ENCODE measurements around the gene NBEA. TPM values are rescaled to one million over a fixed set of nuclear protein-coding genes. Genes with fewer than 3 reads are reported as not detected.

NBEA gene
- polyA plus RNA-seq, 3 donors, result 17.7 to 21.6 (median 18.3) TPM

DNA sequence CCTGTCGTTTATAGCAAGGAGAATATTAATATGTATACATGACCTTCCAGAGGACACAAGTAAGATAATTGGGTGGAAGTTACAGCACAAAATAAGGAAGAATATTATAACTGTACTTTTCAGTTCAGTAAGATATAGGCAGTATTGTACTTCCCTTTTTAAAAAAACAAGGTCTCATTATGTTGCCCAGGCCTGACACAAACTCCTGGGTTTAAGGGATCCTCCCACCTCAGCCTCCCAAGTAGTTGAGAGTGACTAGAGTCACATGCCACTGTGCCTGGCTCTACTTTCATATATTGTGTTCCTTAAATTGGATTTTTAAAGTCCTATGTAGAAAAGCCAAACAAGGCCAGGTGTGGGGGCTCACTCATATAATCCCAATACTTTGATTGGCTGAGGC lies 553.9 kb downstream of the NBEA start:
- no peak for DNase-seq (ENCODE audit: low read depth in 3 of 3, low spot score in 2 of 3)

DNA sequence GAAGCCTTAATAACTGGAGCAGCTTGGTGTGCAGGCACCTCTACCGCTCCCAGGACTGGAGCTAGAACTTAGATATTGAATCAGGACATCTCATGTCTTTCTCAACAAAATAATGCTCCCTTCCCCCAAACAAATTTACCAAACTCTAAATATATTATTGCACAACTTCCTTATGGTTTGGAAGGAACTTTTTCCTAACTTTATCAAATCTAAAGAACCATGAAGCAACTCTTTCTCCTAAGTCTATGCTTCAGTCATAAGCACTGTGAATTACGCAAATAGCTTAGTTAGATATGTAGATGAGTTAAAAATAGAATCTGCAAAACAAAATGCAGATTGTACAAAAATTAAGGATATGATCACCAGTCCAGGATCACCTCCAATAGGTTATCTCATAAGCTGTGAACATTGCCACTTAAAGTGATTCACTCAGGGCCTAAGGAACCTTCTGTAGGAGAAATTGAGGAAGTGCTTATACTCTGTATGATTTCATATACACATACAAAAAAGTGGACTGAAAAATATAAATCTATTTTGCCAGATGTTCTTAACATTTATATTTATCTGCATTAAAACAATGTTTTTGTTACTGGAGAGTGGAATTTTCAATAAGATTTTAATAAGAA lies 554.8 kb downstream of the NBEA start:
- DNase-seq (ENCODE audit: low read depth in 3 of 3, low spot score in 2 of 3), result no peak

DNA sequence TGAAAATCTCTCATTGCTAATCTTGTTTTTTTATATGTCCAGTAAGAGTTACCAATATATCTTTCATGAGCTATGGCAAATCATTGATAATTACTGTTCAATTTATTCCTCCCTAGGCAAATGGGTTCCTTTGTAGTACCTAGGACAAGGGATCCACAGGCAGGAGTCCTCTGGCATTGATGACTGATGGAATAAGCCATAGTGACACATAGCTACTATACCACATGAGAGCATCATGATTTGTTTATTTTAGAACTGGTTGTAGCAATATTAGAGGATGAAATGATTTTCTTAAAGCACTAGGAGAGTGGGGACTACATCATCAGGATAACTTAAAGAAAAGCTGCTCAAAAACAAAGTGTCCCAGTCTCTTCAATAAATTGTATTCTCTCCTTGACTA lies 556.2 kb downstream of the NBEA start:
- DNase-seq (ENCODE audit: low read depth in 3 of 3, low spot score in 2 of 3), result no peak

DNA sequence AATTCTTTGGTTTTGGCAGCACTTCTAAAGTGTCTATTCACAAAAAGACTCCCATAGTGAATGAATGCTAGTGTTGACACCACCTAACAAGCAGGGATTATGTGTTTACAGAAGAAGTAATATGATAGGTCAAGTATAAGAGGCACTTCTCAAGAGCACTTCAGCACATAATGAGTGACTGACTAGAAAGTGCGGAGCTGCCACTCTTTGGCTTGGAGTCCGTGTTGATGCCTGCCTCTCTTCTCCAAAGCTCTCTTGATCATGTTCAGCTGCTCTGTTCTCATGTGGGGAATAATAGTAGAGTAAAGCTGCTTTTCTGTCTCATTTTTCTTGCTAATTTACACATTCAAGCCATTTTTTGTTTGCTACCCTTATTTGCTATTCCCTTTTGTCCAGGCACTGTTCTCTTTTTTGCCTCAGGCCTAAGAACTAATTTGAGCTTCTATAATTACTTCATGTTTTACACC lies 557.2 kb downstream of the NBEA start:
- DNase-seq (ENCODE audit: low read depth in 3 of 3, low spot score in 2 of 3), result no peak

DNA sequence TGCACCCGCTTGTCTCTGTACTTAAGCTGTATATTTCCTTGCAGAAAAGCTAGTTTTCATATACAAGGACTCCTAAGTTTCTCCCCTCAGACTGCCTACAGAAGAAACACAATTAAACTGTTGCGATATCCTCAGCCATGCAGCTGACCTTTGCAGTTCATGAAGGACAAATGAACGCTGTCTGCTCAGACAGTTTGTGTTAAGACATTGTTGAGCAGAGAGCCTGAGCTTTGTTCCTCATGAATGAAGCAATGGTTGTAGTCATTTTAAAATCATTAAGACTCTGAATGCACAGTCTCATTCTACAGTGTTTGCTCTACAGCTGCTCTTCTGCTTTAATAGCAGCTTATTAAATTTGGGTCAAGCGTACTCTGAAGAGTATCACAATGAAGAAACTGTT lies 557.6 kb downstream of the NBEA start:
- DNase-seq (ENCODE audit: low read depth in 3 of 3, low spot score in 2 of 3), result no peak

DNA sequence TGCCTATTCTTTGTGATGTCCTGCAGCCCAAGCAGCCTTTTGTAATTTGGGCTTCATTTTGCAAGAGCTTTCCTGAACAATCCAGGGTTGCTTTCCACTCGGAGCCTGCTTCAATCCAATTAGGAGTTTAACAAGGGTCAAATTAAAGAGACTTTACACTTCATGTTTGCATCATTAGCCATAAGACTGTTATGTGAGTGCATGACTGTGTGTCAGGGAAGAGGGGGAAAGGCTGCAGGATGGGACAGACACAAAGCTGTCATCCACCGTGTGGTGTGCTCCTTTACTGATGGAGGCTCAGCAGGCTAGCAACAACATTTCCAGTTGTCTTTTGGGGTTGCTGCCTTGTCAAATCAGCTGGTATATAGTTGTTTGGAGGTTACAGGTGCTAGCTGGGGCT lies 558.1 kb downstream of the NBEA start:
- no peak for DNase-seq (ENCODE audit: low read depth in 3 of 3, low spot score in 2 of 3)

DNA sequence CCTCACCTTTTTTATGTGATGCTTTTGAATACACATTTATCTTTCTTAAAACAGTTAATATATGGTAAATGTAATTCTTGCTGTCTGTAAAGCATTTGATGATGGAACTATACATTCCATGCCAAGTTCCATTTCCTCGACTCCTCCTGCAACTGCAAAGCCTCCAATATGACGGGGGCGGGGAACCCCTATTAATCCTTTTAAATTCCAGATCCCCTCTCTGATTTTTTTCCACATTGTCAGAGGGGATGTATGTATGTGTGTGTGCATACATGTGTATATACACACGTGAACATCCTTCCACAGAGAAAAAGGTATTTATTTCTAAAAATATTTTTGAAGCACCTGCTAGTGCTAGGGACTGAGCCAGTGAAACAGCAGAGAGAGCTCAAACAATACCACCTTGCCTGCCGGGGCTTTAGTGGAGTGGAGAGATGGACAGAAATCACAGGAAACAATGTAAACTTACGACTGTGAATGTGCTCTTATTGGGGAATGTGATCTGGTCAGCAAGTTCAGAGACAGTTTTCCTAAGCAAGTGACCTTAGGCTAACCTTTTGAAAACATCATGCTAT lies 559.7 kb downstream of the NBEA start:
- DNase-seq (ENCODE audit: low read depth in 3 of 3, low spot score in 2 of 3), result no peak

DNA sequence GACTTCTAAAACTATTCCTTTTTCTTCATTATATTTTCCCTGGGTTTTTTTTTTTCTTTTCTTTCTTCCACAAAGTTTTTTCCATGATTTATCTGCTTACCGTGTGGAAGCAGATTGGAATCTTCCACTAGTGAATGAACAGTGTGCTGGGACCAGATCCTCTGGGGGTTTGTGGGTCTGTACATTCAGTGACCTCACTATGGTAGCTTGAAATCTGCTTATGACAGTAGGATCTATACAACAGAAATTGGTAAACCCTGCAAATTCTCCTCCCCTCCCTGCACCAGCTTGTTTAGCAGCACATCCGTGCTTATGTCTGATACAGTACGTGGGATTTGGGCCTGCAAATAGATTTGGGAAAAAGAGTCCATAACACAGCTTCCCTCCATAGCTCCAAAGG lies 560.4 kb downstream of the NBEA start:
- no peak for DNase-seq (ENCODE audit: low read depth in 3 of 3, low spot score in 2 of 3)

DNA sequence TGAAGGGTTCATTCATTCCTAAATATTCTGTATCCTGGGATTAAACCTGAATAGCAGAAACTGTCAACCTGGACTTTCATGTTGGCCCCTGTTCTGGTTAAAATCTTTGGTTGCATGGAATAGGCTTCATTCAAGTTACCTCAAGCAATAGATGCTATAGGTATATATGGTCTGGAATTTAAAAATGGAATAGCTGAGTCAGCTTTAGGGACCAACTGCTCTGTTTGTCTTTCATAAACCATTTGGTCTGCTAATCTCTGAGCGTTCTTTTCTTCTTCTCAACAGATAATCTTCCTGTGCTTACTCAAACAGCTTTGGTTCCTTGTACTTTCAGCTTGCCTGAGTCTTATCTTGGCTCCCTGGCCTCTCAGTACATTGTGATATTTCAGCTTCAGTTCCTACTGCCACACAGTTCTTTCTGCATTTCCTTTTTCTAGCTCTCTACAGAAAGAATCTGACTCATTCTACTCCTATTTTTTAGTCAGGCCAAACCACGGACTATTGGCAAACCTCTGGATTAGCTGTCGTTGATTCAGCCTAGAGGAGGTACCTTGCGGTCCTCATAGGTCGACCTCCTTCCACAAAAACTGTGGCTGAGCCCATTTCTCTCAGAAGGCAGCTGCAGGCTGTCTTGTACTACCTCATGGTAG lies 570.3 kb downstream of the NBEA start:
- no peak for DNase-seq (ENCODE audit: low read depth in 3 of 3, low spot score in 2 of 3)

DNA sequence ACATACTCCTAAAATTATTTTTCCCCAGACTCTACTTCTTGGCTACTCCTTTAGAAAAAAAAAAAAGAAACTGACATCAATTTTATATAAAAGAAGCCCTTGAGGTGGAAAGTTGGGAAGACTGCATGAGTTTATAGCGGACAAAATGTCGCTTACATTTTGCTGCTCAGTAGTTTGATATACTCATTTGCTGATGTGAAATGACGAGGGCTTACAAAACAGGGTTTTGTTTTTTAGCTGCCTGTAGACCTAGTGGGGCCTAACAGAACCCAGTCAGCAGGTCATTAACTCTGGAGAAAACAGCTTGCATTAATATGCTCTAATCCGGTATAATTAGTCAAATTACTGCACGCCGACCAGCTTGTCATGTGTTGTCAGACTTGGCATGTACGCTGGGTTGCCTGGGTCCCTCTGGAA lies 572.0 kb downstream of the NBEA start:
- DNase-seq (ENCODE audit: low read depth in 3 of 3, low spot score in 2 of 3), result no peak

DNA sequence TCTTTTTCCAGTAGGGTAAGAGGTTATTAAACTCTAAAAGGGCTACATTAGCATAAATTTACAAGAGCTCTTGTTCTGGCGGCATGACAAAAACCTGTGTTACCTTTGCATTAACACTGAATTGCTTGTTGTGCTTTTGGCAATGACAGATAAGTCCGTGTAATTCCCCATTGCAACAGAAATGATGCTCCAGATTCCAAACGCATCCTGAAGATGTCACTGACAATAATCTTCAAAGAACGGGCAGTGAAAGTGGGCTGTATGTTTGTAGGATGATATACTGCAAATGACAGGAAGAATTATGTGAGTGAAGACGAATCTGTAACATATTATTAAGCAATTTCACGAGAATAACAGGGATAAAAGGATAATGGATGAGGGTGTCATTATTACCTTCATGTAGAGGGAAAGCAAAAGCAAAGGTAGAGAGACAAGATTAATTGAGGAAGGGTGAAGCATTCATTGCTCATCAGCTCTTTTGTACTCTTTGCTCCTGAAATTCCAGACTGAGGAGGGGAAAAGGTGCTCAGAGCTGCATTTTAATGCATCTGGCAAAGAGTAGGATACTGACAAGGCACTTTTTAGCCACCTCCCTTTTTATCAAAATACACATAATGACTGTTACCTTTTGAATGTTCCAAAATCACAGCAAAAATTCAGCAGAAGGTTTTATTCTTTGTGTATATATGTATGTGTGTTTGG lies 572.9 kb downstream of the NBEA start:
- no peak for DNase-seq (ENCODE audit: low read depth in 3 of 3, low spot score in 2 of 3)

DNA sequence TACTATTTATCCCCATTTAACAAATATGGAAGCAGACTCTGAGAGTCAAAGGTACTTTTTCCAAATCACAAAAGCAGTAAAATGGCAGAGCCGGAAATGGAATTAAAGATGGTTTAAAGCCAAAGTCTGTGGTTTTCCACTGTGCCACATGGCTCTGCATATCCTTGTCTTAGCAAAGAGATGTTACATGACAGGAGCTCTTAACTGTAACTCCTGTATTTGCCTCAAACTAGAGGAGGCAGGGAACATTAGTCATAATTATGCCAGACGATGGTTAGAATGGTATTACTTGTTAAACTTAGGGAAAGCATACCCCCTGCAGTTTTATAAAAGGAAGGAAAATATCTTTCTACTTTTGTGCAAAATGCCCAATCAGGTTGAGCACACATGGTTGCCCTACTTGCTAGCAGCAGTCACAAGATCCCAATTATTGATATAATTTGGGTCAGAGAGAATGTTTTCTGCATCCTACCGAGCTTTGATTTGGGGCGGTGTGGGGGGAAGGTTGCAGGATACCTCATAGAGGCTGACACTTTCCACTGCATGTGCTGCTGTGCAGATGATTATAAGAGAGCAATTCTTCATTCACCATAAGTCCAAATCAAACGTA lies 576.4 kb downstream of the NBEA start:
- no peak for DNase-seq (ENCODE audit: low read depth in 3 of 3, low spot score in 2 of 3)

DNA sequence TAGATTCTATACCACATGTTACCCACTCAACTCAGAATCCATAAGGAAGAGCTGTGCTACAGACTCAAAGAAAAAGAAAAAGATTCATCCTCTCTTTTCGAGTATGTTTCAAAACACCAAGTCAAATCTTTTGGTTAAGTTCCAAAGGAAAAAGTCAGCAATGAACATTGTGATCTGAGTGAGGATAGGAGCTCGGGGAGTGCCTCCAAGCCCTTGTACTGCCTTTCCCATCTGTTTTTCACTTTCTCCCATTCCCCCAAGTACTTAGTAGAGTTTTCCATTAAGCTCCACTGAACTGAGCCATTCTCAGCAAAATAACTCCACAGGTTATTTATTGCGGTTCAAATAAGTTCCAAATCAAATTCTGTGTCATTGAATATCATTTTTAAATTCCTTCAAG lies 582.1 kb downstream of the NBEA start:
- DNase-seq (ENCODE audit: low read depth in 3 of 3, low spot score in 2 of 3), result no peak

DNA sequence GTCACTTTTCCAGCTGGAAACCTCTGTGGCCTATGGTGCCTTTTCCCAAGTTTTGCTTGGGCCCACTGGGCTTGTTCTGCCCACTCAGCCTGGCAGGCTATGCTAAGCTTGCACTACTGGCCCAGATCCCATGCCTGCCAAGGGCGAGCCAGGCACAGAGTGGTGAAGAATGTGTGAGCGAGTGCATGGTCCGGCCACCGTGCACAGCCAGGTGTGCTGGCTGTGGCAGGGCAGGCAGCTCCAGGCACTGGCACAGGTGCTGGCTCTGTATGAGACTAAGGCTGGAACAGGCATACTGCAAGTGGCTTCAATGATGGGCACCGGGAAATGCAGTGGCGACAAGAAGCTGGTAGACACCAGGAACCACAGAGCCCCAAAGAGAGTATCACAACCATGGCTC lies 584.5 kb downstream of the NBEA start:
- DNase-seq (ENCODE audit: low read depth in 3 of 3, low spot score in 2 of 3), result no peak

DNA sequence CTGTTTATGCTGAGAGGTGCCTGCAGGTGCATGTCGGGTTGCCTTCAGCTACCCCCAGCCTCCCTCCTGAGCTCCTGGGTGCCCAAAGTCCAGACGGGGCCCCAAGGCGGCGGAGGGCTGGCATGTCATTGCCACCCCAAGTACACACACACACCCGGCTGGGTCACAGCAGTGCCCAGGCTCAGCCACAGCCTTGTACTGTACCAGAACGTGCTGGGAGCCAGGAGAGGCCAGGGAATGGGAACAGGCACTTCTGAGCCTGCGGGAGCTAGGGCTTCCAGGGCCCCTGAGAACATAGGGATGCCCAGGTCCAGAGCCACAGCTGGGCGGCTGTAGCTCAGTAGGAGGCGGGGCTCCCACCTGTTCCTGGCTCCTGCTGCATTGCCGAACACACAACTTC lies 585.4 kb downstream of the NBEA start:
- no peak for DNase-seq (ENCODE audit: low read depth in 3 of 3, low spot score in 2 of 3)

DNA sequence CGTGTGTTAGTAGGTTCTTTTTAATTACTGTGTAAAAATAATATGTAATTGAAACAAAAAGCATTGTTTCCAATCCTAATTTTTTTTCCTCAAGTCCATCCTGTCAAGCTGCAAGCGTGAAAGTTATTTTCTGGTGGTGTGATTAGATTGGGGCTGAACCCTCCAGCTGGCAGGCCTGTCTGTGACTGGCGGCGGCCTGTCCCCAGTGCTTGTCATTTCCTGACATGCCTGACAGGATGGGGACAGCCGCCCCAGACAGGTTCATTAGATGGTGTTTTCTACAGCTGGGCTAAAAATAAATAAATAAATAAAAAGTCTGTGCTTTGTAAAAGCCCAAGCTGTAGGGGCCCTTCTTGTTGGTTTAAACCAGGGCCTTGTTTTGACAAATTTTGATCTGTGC lies 588.1 kb downstream of the NBEA start:
- DNase-seq (ENCODE audit: low read depth in 3 of 3, low spot score in 2 of 3), result no peak

DNA sequence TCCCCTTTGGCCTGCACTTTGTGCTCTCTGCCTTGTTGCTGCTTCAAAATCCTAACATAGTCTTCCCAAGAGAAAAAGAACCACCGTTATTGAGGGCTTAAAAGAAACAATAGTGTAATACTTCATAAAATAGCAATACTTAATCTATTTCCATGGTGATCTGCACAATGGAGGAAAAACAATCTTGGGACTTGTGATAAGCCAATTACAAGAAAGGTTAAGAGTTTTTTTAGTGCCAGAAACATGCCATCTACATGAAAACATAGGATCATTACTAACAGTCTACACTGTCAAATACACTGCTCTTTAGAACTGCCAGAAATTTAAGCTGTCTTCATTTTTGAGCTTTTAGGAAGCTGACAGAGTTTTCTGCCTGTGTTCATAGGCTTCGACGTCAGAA lies 588.5 kb downstream of the NBEA start:
- DNase-seq (ENCODE audit: low read depth in 3 of 3, low spot score in 2 of 3), result no peak

DNA sequence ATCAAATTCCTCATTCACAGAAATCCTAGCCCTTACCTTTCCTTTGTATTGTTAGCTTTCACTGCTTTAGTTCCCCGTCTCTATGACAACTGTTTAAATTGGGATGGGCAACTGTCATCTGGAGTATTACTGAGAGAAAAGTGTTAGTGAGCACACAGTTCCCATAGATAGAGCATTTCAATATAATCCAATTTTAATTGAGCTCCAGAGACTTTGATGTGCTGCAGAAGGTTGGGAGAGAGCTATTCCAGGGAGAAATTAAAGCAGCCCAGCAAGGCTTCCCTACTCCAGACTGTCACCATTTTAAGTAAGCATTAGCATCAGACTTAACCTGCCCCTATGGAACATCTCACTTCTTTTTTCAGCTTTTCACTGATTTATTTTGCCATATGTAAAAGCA lies 589.5 kb downstream of the NBEA start:
- no peak for DNase-seq (ENCODE audit: low read depth in 3 of 3, low spot score in 2 of 3)

DNA sequence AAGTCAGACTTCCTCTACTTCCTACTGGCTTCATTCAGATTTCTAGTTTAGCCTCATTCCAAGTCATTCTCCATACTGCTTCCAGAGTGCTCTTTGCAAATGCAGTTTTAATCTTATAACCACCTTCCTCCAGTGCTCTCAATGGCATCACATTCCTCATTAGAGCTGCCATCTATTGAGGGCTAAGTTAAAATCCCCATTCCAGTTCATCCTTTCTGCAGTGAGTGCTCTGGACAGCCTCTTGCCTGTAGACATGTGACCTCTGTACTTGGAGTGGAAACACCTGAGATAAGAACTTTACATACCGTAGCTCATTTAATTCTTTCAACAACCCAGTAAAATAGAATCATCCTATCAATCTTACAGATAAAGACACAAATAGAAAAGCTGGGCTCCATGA lies 592.3 kb downstream of the NBEA start:
- DNase-seq (ENCODE audit: low read depth in 3 of 3, low spot score in 2 of 3), result no peak

DNA sequence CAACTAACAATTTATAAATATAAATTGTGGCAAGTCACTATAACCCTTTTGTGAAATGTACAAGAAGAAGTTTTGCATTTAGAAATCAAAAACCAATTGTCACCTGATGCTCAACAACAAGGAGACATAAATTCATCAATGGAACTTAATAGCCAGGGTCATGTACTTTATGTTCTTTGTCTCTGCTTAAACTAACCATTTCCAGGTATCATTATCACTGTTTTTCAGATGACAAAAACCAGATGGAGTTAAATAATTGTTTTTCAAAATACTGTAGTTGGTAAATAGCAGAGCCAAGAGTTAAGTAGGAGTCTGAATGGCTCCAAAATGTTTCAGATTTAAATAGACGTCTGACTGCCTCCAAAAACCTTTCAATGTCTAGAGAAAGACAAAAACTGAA lies 606.7 kb downstream of the NBEA start:
- DNase-seq (ENCODE audit: low read depth in 3 of 3, low spot score in 2 of 3), result no peak

DNA sequence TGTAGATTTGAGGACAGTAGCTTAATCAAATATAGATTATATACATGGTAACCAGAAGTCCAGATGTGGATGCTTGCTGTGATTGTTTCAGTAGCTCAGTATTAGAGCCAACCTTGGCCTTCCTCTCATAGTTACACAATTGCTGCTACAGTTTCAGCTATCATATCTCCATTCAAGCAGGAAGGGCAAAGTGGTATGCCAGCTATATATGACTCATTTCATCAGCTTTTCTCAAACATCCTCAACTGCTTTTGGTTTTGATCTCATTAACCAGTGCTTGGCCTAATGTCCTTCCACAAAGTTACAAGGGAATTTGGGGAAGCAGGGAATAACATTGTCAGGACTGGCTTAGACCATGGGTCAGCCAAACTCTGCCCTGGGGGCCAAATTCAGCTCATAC lies 607.4 kb downstream of the NBEA start:
- DNase-seq (ENCODE audit: low read depth in 3 of 3, low spot score in 2 of 3), result no peak
